HTERT RPE-1 (cell line): Measurements from ENCODE around the gene MTCH1.

Source experiments
- in situ Hi-C: fragments of 300-500 bp; cut with MboI; formaldehyde crosslinking; loops from 4 replicates; pipeline ENCODE4 v1.14.3; 2020; ENCODE audit warnings: low sequenced_read_pairs

MTCH1 gene

DNA sequence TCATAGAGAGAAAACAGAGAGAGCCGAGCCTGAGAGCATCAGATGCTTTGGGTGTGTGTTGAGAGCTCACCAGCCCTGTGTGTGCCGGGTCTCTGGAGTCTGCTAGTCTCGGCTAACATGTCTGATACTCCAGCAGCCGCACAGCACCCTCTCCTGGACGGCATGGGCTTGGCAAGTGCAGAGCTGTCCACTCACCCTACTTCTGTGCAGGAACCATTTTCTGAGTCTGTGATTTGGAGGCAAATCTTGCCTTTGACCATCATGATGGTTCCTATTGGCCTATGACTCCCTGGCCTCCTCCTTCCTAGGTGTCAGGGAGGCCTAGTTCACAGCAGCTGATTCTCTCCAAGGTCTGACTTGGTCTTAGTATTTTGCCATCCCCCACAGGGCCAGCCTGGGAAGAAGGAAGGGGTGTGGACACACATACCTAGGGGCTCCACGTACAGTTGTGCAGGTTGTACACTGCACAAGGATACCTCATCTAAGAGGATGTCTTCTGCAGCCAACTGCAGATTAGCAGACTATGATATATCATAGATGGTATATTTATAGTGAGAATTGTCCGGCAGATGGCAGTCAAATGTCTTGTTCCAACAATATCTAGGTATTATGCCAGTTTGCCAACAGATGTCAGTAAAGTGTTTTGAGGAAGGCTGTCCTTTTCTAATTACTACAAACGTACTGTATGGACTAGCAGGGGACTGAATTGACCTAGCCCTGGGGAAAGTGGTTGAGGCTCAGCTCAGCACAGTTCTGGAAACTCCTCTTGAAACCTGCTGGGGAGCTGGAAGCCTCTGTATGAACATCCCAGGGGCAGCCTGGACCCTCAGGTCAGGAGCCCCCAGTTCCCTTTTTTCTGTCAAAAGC lies 32.4 kb upstream of the MTCH1 start:
- in situ Hi-C loops: no loop called here

DNA sequence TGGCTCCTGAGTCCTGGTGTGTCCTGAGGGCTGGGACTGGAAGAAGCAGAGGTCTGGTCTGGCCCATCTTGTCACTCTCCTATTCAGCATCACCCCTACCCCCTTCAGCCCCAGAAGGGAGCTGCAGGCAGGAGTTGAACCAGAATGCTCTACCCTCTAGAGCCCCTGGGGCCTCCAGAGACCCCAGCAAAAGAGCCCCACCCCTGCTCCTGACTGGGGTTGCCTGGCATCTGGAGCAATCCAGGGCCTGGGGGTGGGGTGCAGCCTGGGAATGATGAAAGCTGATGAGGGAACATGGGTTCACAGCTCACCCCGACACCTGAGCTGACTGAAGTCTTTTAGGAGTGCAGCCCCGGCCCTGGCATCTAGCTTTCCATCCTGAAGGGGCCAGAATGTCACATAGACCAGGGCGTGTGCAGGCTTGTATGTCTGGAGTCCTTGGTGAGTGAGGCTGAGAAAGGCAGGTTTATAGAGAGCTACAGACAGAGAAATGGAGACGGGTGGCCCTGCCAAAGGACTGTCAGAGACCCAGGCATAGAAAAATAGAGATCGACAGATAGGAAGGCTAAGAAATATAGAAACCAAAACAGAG lies 31.7 kb upstream of the MTCH1 start:
- in situ Hi-C loops: no loop called here

DNA sequence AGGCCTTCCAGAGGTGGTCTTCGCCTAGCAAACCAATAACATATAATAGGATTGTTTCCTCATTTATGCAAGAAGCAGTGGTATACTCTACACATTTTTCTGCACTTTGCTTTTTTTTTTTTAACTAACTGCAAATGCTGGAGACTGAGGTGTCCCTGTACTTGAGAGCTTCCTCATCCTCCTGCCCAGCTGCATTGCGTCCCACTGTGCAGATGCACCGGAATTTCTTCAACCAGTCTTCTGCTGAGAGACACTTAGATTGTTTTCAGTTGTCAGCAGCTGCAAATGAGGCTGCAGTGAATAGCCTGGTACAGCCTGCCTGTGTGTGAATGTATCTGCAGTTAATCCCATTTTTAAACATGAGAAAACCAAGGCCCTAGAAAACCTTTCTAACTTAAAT lies 31.0 kb upstream of the MTCH1 start:
- in situ Hi-C loops: no loop called here

DNA sequence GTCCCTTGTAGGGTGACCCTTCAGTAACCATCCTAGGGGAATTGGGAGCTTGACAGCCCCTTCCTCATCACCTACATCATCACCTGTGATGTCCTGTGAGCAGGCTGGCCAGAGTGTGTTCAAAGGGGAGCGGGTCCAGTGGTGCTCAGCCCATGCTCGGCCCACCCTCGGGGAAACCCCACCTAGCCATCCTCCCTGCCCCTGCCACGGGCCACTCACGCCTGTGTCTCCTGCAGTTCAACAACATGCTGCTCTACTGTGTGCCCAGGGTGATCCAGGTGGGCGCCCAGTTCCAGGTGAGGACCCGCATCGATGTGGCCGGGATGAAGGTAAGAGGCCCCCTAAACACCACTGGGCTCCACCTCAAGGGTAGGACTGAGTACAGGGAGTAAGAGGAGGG lies 29.5 kb upstream of the MTCH1 start:
- in situ Hi-C loops: no loop called here

DNA sequence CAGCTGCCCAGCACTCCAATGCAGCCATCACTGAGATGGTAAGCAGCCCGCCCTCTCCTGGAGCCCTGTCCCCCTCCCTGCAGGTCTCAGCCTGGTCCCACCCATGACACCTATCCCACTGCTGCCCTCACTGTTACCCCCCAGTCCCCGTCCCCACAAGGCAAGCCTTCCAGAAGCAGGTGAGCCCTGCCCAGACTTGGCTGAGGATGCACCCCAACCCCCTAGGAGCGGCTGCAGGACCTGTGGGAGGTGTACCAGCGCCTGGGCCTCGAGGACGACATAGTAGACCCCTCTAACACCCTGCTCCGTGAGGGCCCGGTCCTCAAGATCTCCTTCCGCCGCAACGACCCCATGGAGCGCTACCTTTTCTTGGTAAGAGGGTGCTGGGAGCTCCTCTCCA lies 28.7 kb upstream of the MTCH1 start:
- in situ Hi-C loops: no loop called here

DNA sequence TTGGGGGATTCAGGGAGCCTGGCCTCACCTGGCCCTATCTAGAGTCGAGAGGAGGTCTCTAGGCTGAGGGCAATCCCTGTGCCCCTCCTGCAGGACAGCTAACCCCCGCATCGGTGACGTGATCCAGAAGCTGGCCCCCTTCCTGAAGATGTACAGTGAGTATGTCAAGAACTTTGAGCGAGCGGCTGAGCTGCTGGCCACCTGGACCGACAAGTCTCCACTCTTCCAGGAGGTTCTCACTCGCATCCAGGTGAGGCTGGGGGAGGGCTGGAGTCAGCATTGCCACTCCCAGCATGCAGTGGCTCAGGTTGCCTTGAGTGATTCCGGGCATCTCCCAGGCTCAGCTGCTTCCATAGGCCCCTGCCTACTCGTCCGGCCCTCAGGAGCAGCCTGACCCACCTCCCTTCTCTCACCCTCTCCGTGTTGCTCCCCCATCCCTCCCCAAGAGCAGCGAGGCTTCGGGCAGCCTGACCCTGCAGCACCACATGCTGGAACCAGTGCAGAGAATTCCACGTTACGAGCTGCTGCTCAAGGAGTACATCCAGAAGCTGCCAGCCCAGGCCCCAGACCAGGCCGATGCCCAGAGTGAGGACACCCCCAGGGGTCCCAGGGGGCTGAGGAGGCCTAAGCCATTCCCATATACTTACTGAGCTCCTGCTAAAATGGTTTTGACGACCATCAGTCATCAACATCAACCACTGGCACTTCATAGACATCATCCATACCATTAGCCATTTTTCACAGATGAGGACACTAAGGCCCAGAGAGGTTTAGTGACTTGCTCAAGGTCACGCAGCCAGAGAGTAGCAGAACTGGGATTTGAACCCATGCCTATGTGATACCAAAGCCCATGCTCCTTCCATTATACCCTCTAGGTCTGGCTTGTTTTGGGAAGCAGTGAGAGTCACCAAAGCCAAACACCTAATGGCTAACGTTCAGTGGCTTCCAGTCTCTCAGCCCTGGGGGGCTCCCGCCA lies 27.8 kb upstream of the MTCH1 start:
- in situ Hi-C loops: no loop called here

DNA sequence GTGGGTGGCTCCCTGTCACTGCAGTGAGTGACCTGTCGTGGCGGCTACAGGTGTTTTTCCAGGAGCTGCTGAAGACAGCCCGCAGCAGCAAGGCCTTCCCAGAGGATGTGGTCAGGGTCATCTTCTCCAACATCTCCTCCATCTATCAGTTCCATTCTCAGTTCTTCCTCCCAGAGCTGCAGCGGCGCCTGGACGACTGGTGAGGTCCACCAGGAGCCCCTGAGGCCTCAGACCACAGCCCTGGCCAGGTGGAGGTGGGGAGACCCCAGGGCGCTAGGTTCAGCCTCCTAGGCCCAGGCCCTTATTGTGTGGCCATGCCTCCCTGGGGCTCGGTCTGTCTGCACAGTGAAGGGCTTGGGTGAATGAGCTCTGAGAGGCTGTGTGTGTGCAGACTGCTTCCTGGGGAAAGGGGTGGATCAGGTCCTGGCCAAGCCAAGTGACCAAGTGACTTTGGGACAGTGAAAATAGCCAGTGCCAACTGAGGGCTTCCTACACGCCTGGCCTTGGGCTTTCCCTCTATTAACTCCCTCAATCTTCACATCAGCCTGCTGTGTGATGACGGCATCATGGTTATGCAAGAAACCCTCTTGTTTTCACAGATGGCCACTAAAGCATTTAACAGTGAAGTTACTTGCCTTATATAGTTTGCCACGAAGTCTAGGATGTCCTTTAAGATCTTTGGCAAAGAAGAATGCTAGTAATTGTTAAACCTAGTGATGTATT lies 25.8 kb upstream of the MTCH1 start:
- in situ Hi-C loops: no loop called here

DNA sequence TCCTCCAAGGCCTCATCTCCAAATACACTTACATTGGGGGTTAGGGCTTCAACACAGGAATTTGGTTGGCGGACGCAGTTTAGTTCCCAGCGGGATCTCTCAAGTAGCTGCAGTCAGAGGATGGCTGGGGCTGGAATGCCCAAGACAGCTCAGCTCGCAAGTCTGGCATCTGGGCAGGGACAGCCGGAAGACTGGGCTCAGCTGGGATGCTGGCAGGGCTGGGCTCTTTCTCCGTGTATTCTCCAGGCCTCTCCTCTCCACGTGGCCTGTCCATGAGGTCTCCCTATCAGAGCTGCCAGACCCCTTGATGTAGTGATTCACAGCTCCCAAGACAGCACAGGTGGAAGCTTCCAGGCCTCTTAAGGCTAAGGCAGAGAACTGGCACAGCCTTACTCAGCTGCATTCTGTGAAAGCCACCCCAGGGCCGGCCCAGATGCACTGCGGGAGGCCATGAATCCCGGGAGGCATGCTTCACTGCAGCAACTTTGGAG lies 24.5 kb upstream of the MTCH1 start:
- in situ Hi-C loops: no loop called here

DNA sequence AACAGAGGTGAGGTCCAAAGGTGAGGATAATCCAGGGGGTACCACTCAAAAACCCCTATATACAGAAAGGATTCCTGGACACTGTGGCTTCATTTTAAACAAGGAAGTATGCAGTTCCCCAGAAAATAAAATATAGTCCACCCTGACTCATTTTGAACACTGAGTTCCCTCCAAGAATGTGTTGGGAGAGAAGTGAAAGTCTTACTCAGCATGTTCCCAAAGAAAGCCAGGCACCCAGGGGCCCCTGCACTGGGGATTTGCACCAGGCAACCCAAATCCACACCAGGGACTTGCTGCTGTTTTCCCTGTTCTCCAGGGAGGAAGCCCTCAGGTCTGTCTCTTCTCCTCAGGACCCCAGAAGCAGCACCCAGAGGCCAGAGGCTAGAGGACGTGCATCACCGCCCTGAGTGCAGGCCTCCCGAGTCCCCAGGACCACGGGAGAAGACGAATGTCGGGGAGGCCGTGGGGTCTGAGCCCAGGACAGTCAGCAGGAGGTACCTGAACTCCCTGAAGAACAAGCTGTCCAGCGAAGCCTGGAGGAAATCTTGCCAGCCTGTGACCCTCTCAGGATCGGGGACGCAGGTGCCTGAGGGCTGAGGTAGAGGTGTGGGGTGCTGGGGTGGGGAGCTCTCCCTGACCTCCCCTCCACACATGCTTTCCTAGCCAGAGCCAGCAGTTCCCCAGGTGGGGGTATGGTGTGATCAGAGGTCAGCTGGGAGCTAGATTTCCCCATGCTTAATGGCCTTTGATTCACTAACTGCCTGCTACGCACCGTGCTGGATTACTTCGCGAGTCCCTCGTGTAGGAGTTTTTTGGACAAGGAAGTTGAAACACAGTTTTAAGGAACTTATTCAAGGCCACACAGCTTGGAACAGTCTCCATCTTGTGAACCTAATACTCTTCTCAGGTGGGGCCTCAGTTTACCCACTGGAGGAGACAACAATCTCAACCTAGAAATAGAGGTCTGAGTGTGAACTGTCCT lies 22.8 kb upstream of the MTCH1 start:
- in situ Hi-C loops: no loop called here

DNA sequence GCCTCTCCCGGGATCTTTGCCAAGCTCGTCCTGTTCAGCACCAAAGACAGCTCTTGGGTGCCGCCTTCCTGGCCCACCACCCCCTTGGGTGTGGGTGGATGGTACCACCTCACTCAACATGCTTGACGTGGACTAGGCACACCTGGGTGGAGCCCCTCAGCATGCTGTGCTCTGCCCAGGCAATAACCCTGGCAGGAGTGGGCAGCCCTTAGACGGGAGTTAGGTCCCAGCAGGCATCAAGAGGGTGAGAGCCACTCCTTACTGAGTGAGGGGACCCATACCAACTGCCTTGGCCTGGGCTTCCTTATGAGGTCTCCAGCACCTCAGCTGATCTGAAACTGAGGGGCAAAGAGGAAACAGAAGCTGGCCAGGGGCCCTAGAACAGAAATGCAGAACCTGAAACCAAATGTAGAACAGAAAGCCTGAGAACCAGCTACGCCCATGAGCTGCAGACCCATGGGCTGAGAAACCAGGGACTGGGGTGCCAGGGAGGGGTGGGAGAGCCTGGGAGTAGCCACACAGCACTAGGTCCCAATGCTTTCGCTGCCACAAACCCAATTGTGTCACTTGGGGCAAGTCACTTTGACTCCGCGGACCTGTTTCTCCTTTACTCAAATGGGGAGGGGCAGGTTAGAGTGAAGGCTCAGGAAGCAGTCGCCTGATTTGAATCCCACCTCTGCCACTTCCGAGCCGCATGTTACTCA lies 21.5 kb upstream of the MTCH1 start:
- in situ Hi-C loops: no loop called here

DNA sequence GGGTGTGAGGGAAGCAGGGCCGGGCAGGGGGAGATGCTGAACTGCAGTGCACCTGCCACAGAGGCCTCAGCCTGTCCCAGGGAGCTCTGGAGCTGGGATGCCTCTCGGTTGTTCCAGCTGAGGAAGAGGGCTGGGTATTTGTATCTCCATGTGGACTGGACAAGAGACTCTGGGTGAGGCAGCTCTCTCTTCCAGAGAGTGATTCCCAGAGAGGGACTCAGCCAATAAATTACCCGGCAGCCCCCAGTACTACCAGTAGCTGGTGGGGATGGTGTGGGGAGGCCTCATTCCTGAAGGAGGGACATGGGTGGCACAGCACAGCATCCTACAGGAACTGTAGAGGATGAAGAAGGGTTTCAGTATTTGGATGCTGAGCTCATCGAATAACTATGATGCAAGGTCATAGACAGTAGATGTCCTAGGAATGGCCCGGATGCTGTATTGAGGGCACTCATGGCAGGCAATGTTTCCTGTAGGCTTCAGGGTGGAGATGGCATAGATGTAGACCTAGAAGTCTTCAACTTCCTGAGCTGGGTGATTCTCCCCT lies 20.9 kb upstream of the MTCH1 start:
- in situ Hi-C loops: no loop called here

DNA sequence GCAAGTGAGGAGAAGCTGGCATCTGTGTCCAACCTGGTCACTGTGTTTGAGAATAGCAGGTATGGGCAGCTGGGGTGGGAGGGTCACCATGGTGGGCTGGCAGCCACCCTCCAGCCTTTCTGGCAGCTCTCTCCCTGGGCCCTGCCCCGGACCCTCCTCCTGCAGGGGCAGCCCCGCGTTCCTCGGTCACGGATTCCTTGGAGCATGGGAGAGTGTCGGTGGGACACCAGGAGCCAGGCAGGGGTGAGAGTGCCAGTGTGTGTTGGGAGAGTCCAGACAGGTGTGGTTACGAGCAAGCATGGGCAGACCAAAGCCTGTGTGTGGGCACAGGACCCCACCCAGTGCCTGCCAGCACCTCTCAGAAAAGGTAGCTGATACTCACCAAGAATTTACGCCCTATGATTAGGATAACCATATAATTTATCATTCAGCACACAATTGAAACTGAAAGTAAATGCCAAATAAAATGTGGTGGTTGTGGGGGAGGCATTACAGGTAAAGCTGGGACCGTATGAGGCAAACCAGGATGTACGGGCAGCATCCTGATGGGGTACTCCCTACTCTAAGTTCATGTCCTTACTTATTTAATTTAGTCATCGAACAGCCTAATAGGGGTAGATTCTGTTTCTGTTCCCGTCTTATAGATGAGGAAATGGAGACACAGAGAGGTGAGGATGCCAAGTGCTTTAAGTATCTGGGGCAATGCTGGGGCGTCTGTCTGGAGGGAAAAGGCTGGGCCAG lies 20.0 kb upstream of the MTCH1 start:
- in situ Hi-C loops: no loop called here

DNA sequence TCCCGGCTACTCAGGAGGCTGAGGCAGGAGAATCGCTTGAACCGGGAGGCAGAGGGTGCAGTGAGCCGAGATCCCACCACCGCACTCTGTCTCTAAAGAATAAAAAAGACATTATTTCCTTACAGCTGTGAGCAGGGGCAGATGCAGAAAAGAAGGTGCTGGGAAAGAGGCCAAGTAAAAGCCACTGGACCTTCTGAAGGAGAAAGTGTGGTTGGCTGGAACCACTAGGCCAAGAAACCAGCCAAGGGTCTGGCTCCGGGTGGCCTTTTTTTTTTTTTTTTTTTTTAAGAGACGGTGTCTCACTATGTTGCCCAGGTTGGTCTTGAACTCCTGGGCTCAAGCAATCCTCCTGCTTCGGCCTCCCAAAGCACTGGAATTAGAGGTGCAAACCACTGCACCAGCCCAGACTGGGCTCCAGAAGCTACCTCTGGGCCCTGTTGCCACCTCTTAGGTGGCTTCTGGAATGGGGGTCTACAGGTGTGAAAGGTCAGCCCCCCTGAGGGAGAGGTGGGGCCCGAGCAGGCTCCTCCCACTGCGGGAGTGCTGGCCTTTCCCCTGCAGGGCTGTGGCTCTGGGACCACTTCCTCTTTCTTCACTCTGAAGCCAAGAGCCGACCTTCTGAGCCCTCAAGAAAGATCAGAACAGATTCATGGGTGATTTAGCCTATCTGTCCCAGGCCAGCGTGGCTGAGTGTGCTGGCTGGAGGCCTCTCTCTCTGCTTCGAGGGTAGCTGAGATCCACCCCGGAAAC lies 19.2 kb upstream of the MTCH1 start, which contains the start of gene FGD2:
Gene FGD2, plus strand, starts transcription at position 595 of the 750 bp plus-strand sequence. CDS start 163 bp downstream, outside the sequence.
- in situ Hi-C loops: no loop called here

DNA sequence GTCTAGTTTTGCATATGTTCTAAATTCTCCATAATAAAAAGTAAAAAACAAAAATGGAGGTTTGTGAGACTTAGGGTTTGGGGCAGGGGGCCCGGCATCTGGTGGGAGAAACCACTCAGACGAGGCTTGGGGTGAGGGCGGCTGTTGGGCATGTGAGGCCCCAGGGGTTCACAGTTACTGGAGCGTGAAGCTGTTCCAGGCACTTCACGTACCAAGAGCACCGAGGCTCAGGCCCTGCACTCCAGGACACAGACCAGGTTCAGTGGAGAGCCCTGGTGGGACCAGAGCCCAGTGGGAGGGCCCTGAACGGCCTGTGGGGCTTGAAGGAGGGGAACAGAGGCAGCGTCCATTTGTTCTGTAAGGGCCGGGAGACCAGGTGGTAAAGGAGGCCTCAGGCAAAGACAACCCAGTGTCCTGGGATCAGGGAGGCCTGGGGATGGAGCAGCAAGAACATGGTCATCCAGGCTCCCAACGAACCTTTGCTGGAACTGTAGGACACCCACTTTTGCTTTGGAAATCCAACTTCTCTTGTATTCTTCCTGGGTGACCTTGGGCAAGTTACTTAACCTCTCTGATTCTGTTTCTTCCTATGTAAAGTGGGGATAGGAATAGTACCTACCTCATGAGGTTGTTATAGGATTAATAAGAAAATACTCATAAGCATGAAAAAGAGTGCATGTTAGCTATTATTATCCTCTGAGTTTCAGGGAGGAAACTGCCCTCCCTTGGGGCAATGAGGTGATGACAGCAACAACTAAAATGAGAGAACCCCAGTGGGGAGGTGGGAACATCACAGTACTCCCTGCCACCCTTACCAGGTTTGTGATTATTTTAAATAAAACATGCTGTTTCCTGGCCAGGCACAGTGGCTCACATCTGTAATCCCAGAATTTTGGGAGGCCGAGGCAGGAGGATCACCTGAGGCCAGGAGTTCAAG lies 18.3 kb upstream of the MTCH1 start:
- in situ Hi-C loops: no loop called here

DNA sequence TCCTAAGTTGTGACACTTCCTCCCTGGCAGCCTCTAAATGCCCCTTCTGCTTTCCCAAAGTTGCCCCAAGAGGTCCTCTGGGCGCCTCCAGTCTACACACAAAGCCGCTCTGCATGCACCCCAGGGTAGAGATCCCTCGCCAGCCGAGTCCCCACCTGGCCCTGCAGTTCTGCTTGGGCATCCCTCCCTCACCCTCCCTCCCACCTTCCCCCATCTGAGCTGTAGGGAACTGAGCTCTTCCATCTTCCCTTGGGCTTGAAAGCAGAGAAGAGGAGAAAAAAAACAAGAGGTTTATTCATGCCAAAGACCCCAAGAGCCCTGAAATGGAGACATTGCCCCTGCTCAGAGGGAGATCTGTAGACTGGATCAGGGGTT lies 13.7 kb upstream of the MTCH1 start:
- in situ Hi-C loops: no loop called here
